Measurements from ENCODE around the gene CIT. TPM values are rescaled to one million over a fixed set of nuclear protein-coding genes. Genes with fewer than 3 reads are reported as not detected.

CIT gene
- total and polyA plus RNA-seq, 9 of the 15 experiments (the other 6 are each of a cell fraction or from before 2014, with no cell fraction given) = 1.1 to 46.7 (median 21.3) TPM

GRCh38 chr12:119667577-119668323 lies 209.4 kb downstream of the CIT start, which contains the start of gene PRKAB1 (continued):
- TF ChIP-seq ZNF717 (CRISPR knock-in tag; IDR thresholded peaks at IDR 0.05) = no peak
- no peak; the same call in 1 of the 2 replicates for TF ChIP-seq TRIM28 (IDR thresholded peaks at IDR 0.05)
- TF ChIP-seq RBM14 (IDR thresholded peaks at IDR 0.05; ENCODE audit: borderline replicate concordance, insufficient read depth, low read depth, low read length) = peak; percentile 64; the same call in 1 of the 2 replicates
- peak in 1 of 2 experiments; percentile 91; a peak in 2 of 4 replicates for TF ChIP-seq TRIM24 (IDR thresholded peaks at IDR 0.05)
- no peak for TF ChIP-seq ZBTB8A (IDR thresholded peaks at IDR 0.05; ENCODE audit: partially characterized antibody)
- TF ChIP-seq SNAPC5 (CRISPR knock-in tag; IDR thresholded peaks at IDR 0.05) = no peak
- TF ChIP-seq BDP1 (IDR thresholded peaks at IDR 0.05; ENCODE audit: insufficient read depth, insufficient read length) = no peak
- TF ChIP-seq SMARCA4 (IDR thresholded peaks at IDR 0.05) = no peak; the same call in 1 of the 2 replicates
- no peak; the same call in 1 of the 2 replicates for TF ChIP-seq KLF16 (IDR thresholded peaks at IDR 0.05)
- TF ChIP-seq RBBP5 (IDR thresholded peaks at IDR 0.05; ENCODE audit: borderline replicate concordance, insufficient read depth, low read length, poor library complexity, severe bottlenecking) = peak; percentile 93
- TF ChIP-seq CHAMP1 (IDR thresholded peaks at IDR 0.05) = no peak
- no peak for TF ChIP-seq ATF1 (CRISPR knock-in tag; IDR thresholded peaks at IDR 0.05)
- TF ChIP-seq ATF1 (tag; IDR thresholded peaks at IDR 0.05) = peak; percentile 77
- 0 out of 2 replicates have a peak, but pooled peaks have one; percentile 45 for TF ChIP-seq SRSF3 (IDR thresholded peaks at IDR 0.05; ENCODE audit: insufficient read depth, low read length)
- peak; percentile 27; the same call in 1 of the 2 replicates for TF ChIP-seq CHCHD3 (CRISPR knock-in tag; IDR thresholded peaks at IDR 0.05)
- TF ChIP-seq ZFP91 (CRISPR knock-in tag; IDR thresholded peaks at IDR 0.05) = no peak
- peak; percentile 9; the same call in 1 of the 2 replicates for TF ChIP-seq PHF21A (IDR thresholded peaks at IDR 0.05; ENCODE audit: borderline replicate concordance, low read depth)
- TF ChIP-seq CHD2 (IDR thresholded peaks at IDR 0.05; ENCODE audit: low read depth, low read length) = peak; percentile 70
- no peak for TF ChIP-seq RBM25 (IDR thresholded peaks at IDR 0.05; ENCODE audit: low read depth, low read length, severe bottlenecking)
- TF ChIP-seq, protein P1, sequence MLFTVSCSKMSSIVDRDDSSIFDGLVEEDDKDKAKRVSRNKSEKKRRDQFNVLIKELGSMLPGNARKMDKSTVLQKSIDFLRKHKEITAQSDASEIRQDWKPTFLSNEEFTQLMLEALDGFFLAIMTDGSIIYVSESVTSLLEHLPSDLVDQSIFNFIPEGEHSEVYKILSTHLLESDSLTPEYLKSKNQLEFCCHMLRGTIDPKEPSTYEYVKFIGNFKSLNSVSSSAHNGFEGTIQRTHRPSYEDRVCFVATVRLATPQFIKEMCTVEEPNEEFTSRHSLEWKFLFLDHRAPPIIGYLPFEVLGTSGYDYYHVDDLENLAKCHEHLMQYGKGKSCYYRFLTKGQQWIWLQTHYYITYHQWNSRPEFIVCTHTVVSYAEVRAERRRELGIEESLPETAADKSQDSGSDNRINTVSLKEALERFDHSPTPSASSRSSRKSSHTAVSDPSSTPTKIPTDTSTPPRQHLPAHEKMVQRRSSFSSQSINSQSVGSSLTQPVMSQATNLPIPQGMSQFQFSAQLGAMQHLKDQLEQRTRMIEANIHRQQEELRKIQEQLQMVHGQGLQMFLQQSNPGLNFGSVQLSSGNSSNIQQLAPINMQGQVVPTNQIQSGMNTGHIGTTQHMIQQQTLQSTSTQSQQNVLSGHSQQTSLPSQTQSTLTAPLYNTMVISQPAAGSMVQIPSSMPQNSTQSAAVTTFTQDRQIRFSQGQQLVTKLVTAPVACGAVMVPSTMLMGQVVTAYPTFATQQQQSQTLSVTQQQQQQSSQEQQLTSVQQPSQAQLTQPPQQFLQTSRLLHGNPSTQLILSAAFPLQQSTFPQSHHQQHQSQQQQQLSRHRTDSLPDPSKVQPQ (CRISPR knock-in tag; IDR thresholded peaks at IDR 0.05; ENCODE audit: borderline replicate concordance) = no peak
- TF ChIP-seq MEF2D (tag; conservative IDR thresholded peaks at IDR 0.05; ENCODE audit: low read depth) = no peak
- no peak for TF ChIP-seq BRD9 (IDR thresholded peaks at IDR 0.05; ENCODE audit: low read depth, partially characterized antibody)
- no peak for TF ChIP-seq MECOM (CRISPR knock-in tag; IDR thresholded peaks at IDR 0.05)

Measured in K562 (cell line).